ENCODE data around the gene CNOT1.

- TF ChIP-seq CTCF (IDR thresholded peaks at IDR 0.05; ENCODE audit: poor library complexity) (no peak), EZH2 (IDR thresholded peaks at IDR 0.05; ENCODE audit: borderline replicate concordance) (no peak)
Observed at GRCh38 chr16:58507195-58507962, 122.2 kb downstream of the CNOT1 start.

Measured in hepatocyte (in vitro differentiated cells).